Activated T-helper 2 cell treated with anti-CD3 and anti-CD28 coated beads, Interferon-gamma antibody, Interleukin-2, Interleukin-4, amounts not matched to agents 10 μg/mL and 5 μg/mL and 100 μg/mL, durations not matched to agents 14 hours and 24 hours and 36 hours (primary cell): ENCODE measurements around the gene APP. TPM values are rescaled to one million over a fixed set of nuclear protein-coding genes. Genes with fewer than 3 reads are reported as not detected.

Experiments
- DNase-seq: peaks from one replicate; pipeline ENCODE4 v3.0.0; 2021; ENCODE audit warnings: low spot score
- H3K27ac Mint-ChIP-seq: one replicate; pipeline ENCODE4 v1.8.0; 2021; ENCODE audit warnings: mixed read lengths
- H3K27me3 Mint-ChIP-seq: one replicate; pipeline ENCODE4 v1.8.0; 2021; ENCODE audit warnings: low read depth, mixed read lengths
- H3K36me3 Mint-ChIP-seq: one replicate; pipeline ENCODE4 v1.8.0; 2021; ENCODE audit warnings: low read depth, mixed read lengths
- H3K4me1 Mint-ChIP-seq: one replicate; pipeline ENCODE4 v1.8.0; 2021; ENCODE audit warnings: low read depth, mixed read lengths
- H3K4me3 Mint-ChIP-seq: one replicate; pipeline ENCODE4 v1.8.0; 2021; ENCODE audit warnings: low read depth, mild to moderate bottlenecking, moderate library complexity, mixed read lengths
- H3K9me3 Mint-ChIP-seq: one replicate; pipeline ENCODE4 v1.8.0; 2021; ENCODE audit warnings: mixed read lengths
- intact Hi-C: fragments of 100-400 bp; cut with micrococcal nuclease; formaldehyde crosslinking; loops from one replicate; pipeline ENCODE4 v1.15.1; 2023
- total RNA-seq: library from RNA; stranded (reverse); gene quantifications from 2 replicates; pipeline ENCODE4 v1.2.3, GENCODE V29; 2022

APP gene
- total RNA-seq, 1 donor from 2014 or later, result 86.5 TPM

DNA sequence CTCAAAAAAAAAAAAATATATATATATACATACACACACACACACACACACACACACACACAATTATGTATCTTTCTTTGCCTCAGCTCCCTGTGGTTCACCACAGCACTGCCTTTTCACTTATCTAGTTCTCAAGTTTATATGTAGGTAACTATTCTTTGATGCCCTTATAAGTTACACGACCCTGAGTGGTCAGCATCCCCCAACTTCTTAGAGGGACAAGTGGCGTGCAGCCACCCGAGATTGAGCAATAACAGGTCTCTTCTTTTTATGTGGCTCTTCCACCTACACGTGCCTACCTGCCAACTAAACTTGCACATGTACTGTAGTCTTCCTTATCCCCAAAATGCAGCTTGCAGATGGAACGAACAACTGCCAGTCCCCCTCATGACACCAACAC is 315.0 kb downstream of the APP start:
- DNase-seq, result no peak
- Mint-ChIP-seq H3K4me1 (no peaks in the 10 kb centered on the region), H3K36me3 (no peaks in the 10 kb centered on the region), H3K27ac (no peak overlapping the region), H3K27me3 (peaks cover 12% of the 10 kb centered on the region), H3K4me3 (no peak overlapping the region), H3K9me3 (no peaks in the 10 kb centered on the region)
- intact Hi-C loops, result no loop called here

- intact Hi-C loops, result no loop called here
- DNase-seq, result no peak
- Mint-ChIP-seq H3K27ac (no peak overlapping the region), H3K9me3 (no peaks in the 10 kb centered on the region), H3K4me1 (peaks cover 2% of the 10 kb centered on the region), H3K27me3 (peaks cover 2% of the 10 kb centered on the region), H3K36me3 (no peaks in the 10 kb centered on the region), H3K4me3 (no peak overlapping the region)
Observed at GRCh38 chr21:25850126-25850842, 320.3 kb downstream of the APP start.

DNA sequence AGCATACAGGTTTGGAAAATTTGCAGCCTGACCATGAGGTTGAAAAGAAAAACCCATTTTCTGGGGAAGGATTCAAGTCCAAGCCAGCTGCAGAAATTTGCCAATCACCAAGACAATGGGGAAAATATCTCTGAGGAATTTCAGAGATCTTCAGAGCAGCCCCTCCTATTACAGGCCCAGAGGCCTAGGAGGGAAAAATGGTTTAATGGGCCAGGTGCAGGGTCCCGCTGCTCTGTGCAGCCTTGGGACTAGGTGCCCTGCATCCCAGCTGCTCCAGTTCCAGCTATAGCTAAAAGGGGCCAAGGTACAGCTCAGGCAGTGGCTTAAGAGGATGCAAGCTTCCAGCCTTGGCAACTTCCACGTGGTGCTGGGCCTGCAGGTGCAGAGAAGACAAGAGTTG is 322.3 kb downstream of the APP start:
- no peak overlapping the region for H3K27ac Mint-ChIP-seq
- no peak for DNase-seq
- H3K27me3 Mint-ChIP-seq, result peaks cover 2% of the 10 kb centered on the region
- no peaks in the 10 kb centered on the region for H3K9me3 Mint-ChIP-seq
- peaks cover 2% of the 10 kb centered on the region for H3K4me1 Mint-ChIP-seq
- intact Hi-C loops, result no loop called here
- H3K4me3 Mint-ChIP-seq, result no peak overlapping the region
- no peaks in the 10 kb centered on the region for H3K36me3 Mint-ChIP-seq

DNA sequence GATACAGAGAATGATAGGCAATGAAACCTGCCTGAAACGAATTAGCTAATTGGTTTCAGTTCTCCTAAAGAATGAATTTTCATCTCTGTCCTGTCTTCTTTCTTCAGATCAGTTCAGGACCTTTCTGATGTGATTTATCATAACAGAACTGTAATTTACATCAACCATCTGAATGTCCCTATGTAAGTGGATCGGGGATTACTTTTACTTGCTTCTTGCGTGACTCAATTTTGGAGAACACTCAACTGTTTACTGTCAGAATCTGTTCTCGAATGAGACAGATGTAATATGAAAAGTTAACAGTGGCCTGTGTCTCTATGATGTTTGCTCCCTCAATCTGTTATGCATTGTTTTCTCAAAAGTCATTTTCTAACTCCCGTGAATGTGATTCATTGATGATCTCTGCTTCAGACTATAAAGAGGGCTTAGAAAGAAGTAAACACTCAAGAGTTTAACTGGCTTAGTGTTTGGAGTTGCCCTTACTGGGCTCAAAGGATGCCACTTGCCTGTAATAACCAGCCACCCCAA is 324.8 kb downstream of the APP start:
- Mint-ChIP-seq H3K27me3 (peaks cover 2% of the 10 kb centered on the region), H3K4me1 (peaks cover 2% of the 10 kb centered on the region), H3K27ac (no peak overlapping the region), H3K9me3 (no peaks in the 10 kb centered on the region), H3K36me3 (no peaks in the 10 kb centered on the region), H3K4me3 (no peak overlapping the region)
- DNase-seq, result no peak
- intact Hi-C loops, result no loop called here

GRCh38 chr21:25842925-25843324 is 327.6 kb downstream of the APP start:
- H3K27ac Mint-ChIP-seq, result no peak overlapping the region
- no peak for DNase-seq
- peaks cover 5% of the 10 kb centered on the region for H3K9me3 Mint-ChIP-seq
- H3K4me1 Mint-ChIP-seq, result peaks cover 2% of the 10 kb centered on the region
- intact Hi-C loops, result no loop called here
- no peak overlapping the region for H3K4me3 Mint-ChIP-seq
- H3K27me3 Mint-ChIP-seq, result no peaks in the 10 kb centered on the region
- H3K36me3 Mint-ChIP-seq, result no peaks in the 10 kb centered on the region

- H3K27ac Mint-ChIP-seq, result no peak overlapping the region
- H3K4me1 Mint-ChIP-seq, result no peaks in the 10 kb centered on the region
- DNase-seq, result no peak
- no peaks in the 10 kb centered on the region for H3K36me3 Mint-ChIP-seq
- peaks cover 2% of the 10 kb centered on the region for H3K27me3 Mint-ChIP-seq
- no peak overlapping the region for H3K4me3 Mint-ChIP-seq
- intact Hi-C loops, result no loop called here
- peaks cover 5% of the 10 kb centered on the region for H3K9me3 Mint-ChIP-seq
Observed at GRCh38 chr21:25838809-25839208, 331.8 kb downstream of the APP start.

DNA sequence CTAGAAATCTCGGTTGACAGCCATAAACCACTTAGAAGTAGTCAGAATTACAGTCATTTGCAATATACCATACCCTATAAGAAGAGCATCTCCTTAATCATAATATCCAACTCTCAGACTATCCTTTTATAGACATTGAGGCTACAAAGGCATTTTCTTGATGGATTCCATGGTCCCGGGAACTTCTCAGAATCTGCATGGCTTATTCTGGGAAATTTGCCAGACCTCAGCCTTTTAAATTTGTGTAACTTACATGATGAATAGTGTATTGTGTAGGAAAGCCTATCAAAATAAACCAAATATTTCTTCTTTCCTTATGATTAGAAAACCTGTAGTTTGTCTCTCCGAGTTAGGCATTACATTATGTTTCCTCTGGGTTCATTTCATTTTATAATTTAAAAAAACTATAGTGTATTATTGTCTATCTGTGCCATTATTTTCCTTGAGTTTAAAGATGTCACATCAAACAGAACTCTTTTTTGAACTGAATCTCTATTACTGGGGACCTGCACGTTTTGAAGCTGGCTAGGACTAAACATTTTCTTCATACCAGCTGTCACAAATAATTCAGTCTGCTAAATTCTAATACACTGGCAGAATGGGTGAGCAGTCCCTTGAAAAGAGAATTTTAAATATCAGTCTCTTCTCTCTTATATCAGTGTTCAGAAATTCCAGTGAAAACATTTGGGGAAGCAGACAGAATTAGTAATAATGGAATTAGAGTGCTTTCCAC is 332.9 kb downstream of the APP start:
- H3K4me3 Mint-ChIP-seq, result no peak overlapping the region
- no peak for DNase-seq
- H3K9me3 Mint-ChIP-seq, result peaks cover 5% of the 10 kb centered on the region
- intact Hi-C loops, result no loop called here
- H3K4me1 Mint-ChIP-seq, result no peaks in the 10 kb centered on the region
- H3K27me3 Mint-ChIP-seq, result peaks cover 2% of the 10 kb centered on the region
- no peaks in the 10 kb centered on the region for H3K36me3 Mint-ChIP-seq
- H3K27ac Mint-ChIP-seq, result no peak overlapping the region

DNA sequence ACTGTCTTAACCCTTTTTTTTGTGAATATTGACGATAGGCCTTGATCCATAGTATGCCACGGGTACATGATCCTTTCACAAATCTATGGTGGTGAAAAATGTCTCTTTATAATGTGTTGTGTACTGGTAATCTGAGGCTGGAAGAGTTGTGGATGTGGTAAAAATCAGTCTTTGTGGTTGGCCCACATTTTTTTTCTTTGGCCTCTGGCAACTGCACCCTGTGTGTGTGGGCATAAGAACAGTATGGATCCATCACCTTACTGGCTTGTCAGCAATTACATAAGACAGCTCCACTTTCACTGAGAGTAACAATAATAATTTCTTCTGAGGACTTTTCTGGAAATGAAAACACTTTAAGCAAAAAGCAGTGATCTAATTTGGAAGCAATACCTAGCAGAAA is 334.2 kb downstream of the APP start:
- Mint-ChIP-seq H3K36me3 (no peaks in the 10 kb centered on the region), H3K4me1 (peaks cover 4% of the 10 kb centered on the region), H3K9me3 (peaks cover 7% of the 10 kb centered on the region), H3K27ac (no peak overlapping the region), H3K27me3 (peaks cover 2% of the 10 kb centered on the region), H3K4me3 (no peak overlapping the region)
- DNase-seq, result no peak
- intact Hi-C loops, result no loop called here

GRCh38 chr21:25834381-25834780 is 336.2 kb downstream of the APP start:
- no peaks in the 10 kb centered on the region for H3K36me3 Mint-ChIP-seq

DNA sequence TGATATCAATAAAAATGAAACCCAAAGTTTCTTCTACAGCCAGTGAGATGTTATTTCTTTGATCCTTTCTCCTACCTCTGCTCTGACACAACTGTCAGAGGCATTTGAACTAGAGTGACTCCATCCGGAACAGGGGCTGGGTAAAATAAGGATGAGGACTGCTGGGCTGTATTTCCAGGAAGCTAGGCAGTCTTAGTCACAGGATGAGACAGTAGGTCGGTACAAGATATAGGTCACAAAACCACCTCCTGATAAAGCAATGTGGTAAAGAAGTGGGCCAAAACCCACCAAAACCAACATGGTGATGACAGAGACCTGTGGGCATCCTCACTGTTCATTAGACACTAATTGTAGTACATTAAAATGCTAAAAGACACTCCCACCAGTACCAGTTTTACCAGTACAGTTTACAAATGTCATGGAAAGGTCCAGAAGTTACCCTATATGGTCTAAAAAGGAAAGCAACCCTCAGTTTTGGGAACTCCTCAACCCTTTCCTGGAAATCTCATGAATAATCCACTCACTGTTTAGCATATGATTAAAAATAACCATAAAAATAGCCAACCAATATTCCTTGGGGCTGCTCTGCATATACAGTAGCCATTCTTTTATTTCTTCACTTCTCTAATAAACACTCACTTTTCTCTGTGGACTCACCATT is 339.1 kb downstream of the APP start:
- peaks cover 3% of the 10 kb centered on the region for H3K9me3 Mint-ChIP-seq
- intact Hi-C loops, result no loop called here
- H3K4me1 Mint-ChIP-seq, result peaks cover 6% of the 10 kb centered on the region
- no peak overlapping the region for H3K27ac Mint-ChIP-seq
- H3K36me3 Mint-ChIP-seq, result no peaks in the 10 kb centered on the region
- H3K4me3 Mint-ChIP-seq, result no peak overlapping the region
- no peak for DNase-seq
- no peaks in the 10 kb centered on the region for H3K27me3 Mint-ChIP-seq

More at GRCh38 chr21:25834381-25834780, 336.2 kb downstream of the APP start:
- intact Hi-C loops, result no loop called here
- Mint-ChIP-seq H3K4me3 (no peak overlapping the region), H3K27ac (no peak overlapping the region), H3K27me3 (peaks cover 2% of the 10 kb centered on the region), H3K4me1 (peaks cover 6% of the 10 kb centered on the region), H3K9me3 (peaks cover 3% of the 10 kb centered on the region)
- DNase-seq, result no peak
